Kidney epithelial cell (primary cell): Measurements from ENCODE around the gene RNU4-1. TPM values are rescaled to one million over a fixed set of nuclear protein-coding genes. Genes with fewer than 3 reads are reported as not detected.

Experiments
- DNase-seq: peaks from one replicate; pipeline ENCODE4 v3.0.0-alpha.2; 2010; ENCODE audit warnings: low read depth
- H3K27me3 ChIP-seq: 2 replicates; pipeline ENCODE4 v1.6.0; 2011; ENCODE audit warnings: low read length; ENCODE audit not compliant: control insufficient read depth, insufficient read depth
- H3K36me3 ChIP-seq: 2 replicates; pipeline ENCODE4 v1.5.1; 2011; ENCODE audit warnings: low read length; ENCODE audit not compliant: control insufficient read depth, insufficient read depth
- H3K4me3 ChIP-seq: 2 replicates; pipeline ENCODE4 v1.5.1; 2011; ENCODE audit warnings: low read depth, mild to moderate bottlenecking, control low read depth, low read length
- total RNA-seq: library from RNA; depleted of rRNA; stranded (reverse); fragments of >200 nt; gene quantifications from 2 replicates; pipeline ENCODE4 v1.2.3, GENCODE V29; 2015
- TF ChIP-seq, protein P1 (sequence below): IDR thresholded peaks from 2 replicates; pipeline ENCODE4 v1.5.1; 2011; ENCODE audit warnings: mild to moderate bottlenecking, moderate library complexity, low read length, control low read depth, inconsistent platforms; ENCODE audit not compliant: insufficient read depth, poor library complexity, severe bottlenecking

The RNU4-1 gene
- total RNA-seq, 1 donor from 2014 or later: not detected

- Histone ChIP-seq H3K36me3 (no peaks in the 10 kb centered on the region), H3K27me3 (no peaks in the 10 kb centered on the region), H3K4me3 (peak within 1 kb of the TSS; percentile 49)
- TF ChIP-seq, protein P1, sequence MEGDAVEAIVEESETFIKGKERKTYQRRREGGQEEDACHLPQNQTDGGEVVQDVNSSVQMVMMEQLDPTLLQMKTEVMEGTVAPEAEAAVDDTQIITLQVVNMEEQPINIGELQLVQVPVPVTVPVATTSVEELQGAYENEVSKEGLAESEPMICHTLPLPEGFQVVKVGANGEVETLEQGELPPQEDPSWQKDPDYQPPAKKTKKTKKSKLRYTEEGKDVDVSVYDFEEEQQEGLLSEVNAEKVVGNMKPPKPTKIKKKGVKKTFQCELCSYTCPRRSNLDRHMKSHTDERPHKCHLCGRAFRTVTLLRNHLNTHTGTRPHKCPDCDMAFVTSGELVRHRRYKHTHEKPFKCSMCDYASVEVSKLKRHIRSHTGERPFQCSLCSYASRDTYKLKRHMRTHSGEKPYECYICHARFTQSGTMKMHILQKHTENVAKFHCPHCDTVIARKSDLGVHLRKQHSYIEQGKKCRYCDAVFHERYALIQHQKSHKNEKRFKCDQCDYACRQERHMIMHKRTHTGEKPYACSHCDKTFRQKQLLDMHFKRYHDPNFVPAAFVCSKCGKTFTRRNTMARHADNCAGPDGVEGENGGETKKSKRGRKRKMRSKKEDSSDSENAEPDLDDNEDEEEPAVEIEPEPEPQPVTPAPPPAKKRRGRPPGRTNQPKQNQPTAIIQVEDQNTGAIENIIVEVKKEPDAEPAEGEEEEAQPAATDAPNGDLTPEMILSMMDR: peak; percentile 89
- DNase-seq: peak; percentile 81
Measured at GRCh38 chr12:120301962-120302815, 9.2 kb upstream of the RNU4-1 start, which contains the start of gene SIRT4. SIRT4 (plus strand) TSS chr12:120302321; CDS start chr12:120303562, 1,241 bp downstream.

- H3K4me3 ChIP-seq: peak overlapping the region; percentile 34
Measured at GRCh38 chr12:120292411-120292660, 701 bp downstream of the RNU4-1 start.

GRCh38 chr12:120290609-120291305 is 2.3 kb downstream of the RNU4-1 start:
- DNase-seq: no peak
- Histone ChIP-seq H3K36me3 (no peaks in the 10 kb centered on the region), H3K27me3 (no peaks in the 10 kb centered on the region), H3K4me3 (peak overlapping the region; percentile 13)
- TF ChIP-seq, protein P1: no peak

More at GRCh38 chr12:120292411-120292660, 701 bp downstream of the RNU4-1 start:
- H3K36me3 ChIP-seq: no peaks in the 10 kb centered on the region
- no peaks in the 10 kb centered on the region for H3K27me3 ChIP-seq
- TF ChIP-seq, protein P1: no peak
- DNase-seq: no peak

GRCh38 chr12:120287491-120287890 is 5.5 kb downstream of the RNU4-1 start:
- H3K36me3 ChIP-seq: no peaks in the 10 kb centered on the region
- no peak for DNase-seq
- H3K4me3 ChIP-seq: no peak overlapping the region
- TF ChIP-seq, protein P1: no peak
- no peaks in the 10 kb centered on the region for H3K27me3 ChIP-seq

DNA sequence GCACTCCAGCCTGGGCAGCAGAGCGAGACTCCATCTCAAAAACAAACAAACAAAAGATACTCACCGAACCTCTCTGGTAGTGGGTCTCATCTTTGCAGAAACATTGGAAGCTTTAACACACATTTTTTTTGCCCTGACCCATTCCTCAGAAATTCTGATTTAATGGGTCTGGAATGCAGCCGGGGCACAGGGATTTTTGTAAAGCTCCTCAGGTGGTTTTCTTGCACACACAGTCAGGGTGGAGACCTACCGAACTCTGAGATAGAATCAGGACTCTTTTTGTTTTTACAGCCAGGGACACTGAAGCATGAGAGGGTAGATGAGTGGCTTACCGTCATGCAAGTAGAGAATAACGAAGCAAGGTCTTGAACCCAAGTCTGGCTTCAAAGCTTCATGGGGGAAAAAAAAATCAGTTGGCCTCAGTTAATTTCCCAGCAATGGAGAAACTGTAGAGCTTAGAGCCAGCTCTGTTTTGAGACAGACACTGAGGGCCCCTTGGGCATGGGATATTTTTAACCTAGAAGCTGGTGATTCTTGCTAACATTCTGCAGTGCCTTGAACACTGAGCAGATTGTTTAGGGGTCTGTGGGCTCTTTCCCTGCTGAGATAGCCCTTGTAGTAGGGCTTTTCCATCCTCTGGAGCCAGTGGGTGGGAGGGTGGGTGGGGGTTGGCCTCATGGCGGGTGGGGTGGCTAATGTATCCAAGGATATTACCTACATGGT is 6.1 kb downstream of the RNU4-1 start:
- Histone ChIP-seq H3K27me3 (no peaks in the 10 kb centered on the region), H3K36me3 (no peaks in the 10 kb centered on the region), H3K4me3 (no peak overlapping the region)
- TF ChIP-seq, protein P1: no peak
- no peak for DNase-seq
